GM18951 (cell line): ENCODE data around the gene MAG.

ENCODE experiments used
- POLR2A ChIP-seq: IDR thresholded peaks from 4 replicates; pipeline ENCODE4 v1.6.1; 2011; ENCODE audit warnings: mild to moderate bottlenecking; ENCODE audit not compliant: insufficient read length, insufficient read depth; ENCODE audit errors: extremely low read depth
- in situ Hi-C: fragments of 300-500 bp; cut with MboI; formaldehyde crosslinking; loops from one replicate; pipeline ENCODE4 v1.12.0; 2022; ENCODE audit warnings: low sequenced_read_pairs, mixed read lengths, inconsistent platforms; ENCODE audit not compliant: unreplicated experiment

The MAG gene, protein sequence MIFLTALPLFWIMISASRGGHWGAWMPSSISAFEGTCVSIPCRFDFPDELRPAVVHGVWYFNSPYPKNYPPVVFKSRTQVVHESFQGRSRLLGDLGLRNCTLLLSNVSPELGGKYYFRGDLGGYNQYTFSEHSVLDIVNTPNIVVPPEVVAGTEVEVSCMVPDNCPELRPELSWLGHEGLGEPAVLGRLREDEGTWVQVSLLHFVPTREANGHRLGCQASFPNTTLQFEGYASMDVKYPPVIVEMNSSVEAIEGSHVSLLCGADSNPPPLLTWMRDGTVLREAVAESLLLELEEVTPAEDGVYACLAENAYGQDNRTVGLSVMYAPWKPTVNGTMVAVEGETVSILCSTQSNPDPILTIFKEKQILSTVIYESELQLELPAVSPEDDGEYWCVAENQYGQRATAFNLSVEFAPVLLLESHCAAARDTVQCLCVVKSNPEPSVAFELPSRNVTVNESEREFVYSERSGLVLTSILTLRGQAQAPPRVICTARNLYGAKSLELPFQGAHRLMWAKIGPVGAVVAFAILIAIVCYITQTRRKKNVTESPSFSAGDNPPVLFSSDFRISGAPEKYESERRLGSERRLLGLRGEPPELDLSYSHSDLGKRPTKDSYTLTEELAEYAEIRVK

DNA sequence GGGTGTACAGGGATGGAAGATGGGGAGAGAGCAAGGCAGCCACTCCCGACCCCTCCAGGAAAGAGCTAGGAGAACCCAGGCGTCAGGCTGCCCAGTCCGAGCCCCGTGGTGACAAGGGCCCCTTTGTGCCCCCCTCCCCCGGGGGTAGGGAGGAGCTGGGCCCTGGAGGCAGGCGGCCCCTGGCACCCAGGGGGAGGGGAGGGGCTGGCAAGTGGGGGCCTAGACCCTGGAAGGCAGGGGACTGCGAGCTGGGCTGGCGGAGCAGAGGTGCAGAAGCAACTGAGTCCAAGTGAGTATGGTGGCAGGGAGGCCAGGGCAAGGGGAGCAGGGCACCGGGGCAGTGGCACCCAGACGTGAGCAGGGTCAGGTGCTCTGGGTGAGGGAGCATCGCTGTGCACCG lies at the start of gene MAG:
Gene MAG (plus strand): TSS at position 246 of the 400 bp plus-strand sequence. CDS start 3,248 bp downstream, outside the sequence.
- in situ Hi-C loops: no loop called here
- TF ChIP-seq POLR2A: no peak

DNA sequence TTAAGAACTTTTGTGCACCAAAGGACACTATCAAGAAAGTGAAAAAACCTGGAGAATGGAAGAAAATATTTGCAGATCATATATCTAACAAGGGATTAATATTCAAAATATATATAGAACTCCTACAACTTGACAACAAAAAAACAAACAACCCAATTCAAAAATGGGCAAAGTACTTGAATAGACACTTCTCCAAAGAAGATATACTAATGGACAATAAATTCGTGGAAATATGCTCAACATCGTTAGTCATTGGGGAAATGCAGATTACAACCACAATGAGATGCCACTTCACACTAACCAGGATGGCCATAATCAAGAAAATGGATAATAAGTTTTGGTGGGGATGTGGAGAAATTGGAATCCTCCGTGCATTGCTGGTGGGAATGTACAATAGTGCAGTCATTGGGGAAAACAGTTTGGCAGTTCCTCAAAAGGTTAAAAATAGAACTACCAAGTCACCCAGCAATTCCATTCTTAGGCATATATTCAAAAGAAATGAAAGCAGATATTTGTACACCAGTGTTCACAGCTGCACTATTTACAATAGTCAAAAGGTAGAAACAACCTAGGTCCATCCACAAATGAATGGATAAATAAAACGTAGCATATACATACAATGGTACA lies 45.4 kb upstream of the MAG start:
- no peak for TF ChIP-seq POLR2A
- in situ Hi-C loops: no loop called here

DNA sequence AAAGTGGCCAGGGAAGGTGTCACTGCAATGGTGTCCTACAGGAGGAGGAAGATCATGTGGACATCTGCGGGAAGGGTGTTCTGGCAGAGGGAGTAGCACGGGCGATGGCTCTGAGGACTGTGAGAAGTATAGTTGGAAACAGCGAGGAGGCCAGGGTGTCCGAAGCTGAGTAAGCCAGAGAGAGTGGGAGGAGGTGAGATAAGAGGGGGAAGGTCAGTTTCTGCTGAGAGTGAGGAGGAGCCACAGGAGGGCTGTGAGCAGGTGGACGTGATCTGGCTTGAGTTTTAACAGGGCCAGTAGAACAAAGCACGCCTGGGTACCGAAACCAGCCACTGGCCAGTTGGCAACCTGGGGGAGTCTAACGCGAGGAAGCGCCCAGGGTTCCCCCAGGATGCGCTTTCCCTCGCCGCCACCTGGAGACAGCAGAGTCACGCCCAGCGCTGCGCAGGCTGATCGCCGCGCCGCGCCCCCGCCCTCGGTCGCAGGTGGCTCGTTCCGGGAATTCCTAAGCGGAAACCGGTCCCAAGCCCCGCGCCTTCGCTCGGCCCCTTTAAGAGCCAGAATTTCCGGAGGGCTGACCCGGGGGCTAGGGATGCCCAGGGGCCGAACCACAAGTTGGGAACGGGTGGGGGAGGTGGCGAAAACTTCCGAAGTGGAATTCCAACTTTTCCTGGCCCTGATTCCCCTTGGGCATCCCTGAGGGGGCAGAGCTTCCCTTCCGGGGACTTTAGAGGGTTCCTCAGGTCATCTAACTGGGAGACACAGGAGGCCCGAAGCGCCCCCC lies 44.2 kb upstream of the MAG start:
- in situ Hi-C loops: no loop called here
- TF ChIP-seq POLR2A: no peak

DNA sequence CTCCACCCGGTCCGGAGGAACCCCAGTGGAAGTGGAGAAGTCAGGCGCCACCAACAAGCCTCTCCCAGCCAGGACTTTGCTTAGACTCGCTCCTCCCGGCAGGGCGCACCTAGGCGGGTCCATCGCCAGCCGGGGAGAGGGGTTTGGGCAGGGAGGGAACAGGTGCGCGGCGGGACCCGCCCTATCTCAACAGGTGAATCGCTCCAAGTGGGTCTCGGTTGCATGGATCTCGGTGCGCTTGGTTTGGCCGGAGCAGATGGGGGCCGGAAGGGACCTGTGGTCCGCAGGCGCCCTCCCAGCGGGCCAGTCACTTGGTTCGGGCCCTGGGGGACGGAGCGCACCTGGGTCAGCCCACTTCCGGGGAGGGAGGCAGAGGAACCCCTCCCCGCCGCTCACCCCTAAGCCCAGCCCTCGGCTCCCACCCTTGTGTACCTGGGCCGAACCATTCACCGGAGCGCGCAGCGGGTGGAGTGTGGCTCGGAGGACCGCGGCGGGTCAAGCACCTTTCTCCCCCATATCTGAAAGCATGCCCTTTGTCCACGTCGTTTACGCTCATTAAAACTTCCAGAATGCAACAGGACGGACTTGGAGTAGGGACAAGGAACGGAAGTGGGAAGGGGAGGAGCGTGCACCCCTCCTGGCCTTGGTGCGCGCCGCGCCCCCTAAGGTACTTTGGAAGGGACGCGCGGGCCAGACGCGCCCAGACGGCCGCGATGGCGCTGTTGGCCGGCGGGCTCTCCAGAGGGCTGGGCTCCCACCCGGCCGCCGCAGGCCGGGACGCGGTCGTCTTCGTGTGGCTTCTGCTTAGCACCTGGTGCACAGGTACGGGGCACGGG lies 43.4 kb upstream of the MAG start, which contains the start of gene LSR:
Gene LSR (plus strand): TSS at position 693 of the 836 bp plus-strand sequence. CDS start 21 bp downstream, at position 714.
- peak; percentile 98 for TF ChIP-seq POLR2A
- in situ Hi-C loops: no loop called here

DNA sequence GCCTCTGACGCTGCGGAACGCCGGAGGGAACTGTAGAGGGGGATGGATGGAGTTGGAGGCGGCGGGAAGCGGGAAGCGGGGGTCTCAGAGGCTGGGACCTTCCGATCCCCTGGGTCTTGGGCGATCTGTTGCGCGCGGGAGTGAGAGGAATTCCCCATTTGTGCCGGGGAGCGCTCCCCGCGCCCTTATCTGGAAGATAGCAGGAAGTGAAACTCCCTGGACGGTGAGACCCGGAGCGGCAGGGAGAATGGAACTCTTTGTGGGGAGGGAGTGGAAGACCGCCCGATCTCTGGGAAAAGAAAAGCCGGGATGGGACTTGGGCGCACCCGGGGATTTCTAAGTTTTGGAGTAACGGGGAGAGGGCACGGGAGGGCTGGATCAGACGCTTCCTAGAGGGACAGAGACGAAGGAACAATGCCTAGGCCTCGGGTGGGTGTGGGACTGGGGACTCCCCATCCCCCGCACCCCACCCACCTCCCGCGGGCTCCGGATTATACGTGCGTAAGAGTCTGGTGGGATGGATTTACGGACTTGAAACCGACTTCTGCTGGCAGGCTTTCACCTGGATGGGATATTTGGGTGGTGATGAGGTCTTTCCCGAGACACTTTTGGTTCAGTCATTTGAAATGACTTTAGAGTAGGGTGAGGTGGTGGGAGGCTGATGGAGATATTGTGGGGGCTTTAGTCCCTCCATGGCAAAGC lies 42.7 kb upstream of the MAG start:
- in situ Hi-C loops: no loop called here
- TF ChIP-seq POLR2A: no peak

DNA sequence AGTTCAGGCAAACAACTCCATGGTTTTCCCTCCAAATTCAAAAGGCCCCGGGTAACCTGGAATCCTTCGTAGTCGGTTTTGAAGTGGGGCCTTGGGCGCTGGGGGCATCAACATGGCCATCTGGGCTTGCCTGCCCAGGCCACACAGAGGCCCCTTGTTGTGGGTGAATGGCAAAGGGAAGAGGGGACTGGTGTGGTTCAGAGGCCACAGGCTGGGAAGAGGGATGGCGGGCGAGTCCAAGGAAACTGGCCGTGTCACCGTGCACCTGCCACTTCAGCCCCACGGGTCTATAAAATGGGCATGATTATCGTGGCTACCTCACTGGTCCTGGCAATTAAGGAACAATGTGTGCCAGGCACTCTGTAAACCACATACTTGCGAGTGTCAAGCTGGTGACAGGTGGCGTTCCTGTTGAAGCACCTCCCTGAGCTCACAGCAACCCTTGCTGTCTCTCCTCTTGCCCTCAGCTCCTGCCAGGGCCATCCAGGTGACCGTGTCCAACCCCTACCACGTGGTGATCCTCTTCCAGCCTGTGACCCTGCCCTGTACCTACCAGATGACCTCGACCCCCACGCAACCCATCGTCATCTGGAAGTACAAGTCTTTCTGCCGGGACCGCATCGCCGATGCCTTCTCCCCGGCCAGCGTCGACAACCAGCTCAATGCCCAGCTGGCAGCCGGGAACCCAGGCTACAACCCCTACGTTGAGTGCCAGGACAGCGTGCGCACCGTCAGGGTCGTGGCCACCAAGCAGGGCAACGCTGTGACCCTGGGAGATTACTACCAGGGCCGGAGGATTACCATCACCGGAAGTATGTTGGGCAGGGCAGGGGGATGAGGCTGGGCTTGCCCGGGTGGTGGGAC lies 41.9 kb upstream of the MAG start:
- TF ChIP-seq POLR2A: no peak
- in situ Hi-C loops: no loop called here

DNA sequence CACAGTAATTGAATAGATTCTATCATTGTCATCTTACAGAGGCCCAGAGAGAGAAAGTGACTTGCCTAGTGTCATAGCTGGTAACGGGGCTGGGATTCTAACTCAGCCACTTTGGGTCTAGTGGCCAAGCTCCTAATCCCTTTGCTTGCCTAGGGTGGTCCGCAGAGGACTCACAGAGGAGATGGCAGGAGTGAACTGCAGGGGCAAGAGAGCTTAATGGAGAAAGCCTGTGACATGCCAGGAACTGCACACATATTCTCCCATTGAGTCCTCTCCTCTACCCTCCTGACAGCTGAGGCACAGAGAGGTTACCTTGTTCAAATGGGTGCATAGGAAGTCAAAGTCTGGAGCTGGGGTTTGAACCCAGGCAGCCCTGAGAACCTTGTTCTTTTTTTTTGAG lies 40.5 kb upstream of the MAG start:
- TF ChIP-seq POLR2A: no peak
- in situ Hi-C loops: no loop called here

DNA sequence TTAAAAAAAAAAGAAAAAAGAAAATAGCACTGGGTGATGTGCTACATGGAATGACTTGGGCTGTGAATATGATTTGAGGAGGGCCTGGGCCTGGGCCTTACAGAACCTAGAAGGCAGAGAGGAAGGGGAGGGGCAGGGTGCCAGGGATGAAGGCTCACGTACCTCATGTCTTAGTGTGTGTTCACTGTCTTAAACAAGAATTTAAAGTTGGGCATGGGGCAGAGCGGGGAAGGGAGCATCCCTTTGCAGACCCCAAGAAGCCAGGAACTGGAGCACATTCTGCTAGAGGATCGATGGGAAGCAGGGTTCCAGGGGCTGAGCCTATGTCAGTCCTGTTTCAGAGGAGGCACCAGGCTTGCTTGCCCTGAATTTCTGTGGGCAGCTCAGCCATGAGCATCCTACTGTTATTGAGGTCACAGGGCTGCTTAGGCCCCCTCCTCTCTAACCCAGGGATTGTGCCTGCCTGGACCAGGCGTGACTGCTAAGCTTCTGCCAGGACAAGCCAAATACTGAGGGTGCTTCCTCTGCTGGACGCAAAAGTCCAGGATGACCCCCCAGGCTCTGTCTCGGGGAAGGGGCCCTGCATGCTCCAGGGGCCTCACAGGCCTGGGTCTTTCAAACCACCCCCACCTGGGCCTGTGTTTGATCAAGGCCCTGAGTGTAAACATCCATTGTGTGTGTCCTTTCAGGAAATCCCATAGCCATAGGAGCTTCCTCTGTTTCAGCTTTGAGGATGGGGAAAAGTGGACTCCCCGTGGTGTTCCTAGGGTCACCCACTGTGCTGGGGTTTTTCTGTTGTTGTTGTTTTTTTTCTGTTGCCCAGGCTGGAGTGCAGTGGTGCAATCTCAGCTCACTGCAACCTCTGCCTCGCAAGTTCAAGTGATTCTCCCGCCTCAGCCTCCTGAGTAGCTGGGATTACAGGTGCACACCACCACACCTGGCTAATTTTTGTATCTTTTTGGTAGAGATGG lies 38.4 kb upstream of the MAG start:
- in situ Hi-C loops: no loop called here
- no peak for TF ChIP-seq POLR2A

DNA sequence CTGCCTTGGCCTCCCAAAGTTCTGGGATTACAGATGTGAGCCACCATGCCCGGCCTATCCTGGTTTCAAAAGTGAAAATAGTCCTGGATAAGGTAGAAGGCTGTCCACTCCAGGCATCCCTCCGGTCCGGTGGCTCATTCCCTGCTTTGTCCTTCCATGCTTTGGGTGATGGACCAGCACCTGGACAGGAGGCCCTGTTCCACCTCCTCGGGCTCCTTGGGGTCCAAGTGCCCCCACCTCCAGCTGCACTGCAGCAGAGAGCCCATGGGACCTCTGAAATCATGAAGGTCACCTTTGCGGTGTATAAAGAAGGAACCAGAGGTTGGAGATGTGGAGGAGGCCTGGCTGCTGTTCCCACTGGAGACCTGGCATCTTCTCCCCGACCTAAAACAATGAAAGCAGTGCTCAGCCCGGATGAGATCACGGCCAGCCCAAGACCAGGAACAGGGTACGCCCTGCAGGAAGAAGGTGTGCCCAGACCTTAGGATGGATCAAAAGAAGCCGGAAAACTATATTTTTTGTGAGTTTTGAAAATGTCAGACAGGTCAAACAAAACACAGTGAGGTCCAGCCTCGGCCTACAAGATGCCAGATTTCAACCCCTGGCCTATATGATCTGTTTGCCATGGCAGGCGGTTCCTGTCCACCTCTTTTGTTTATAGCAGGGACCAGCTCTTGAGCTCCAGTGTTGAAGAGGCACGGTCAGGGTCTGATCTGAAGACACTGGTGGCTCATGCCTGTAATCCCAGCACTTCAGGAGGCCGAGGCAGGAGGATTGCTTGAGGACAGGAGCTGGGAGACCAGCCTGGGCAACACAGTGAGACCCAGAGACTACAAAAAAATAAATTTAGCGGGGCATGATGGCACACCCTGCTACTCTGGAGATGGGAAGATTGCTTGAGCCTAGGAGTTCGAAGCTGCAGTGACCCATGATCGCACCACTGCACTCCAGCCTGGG lies 37.3 kb upstream of the MAG start:
- no peak for TF ChIP-seq POLR2A
- in situ Hi-C loops: no loop called here
